ENCODE results near the gene SLC26A11. TPM values are rescaled to one million over a fixed set of nuclear protein-coding genes. Genes with fewer than 3 reads are reported as not detected.

SLC26A11 gene
- total and polyA plus RNA-seq, 2 experiments from 2014 or later, result 11.4 to 13.9 TPM

GRCh38 chr17:80279895-80280294 is 59.7 kb downstream of the SLC26A11 start:
- TF ChIP-seq EZH2 (IDR thresholded peaks at IDR 0.05; ENCODE audit: insufficient read depth, poor library complexity, severe bottlenecking) (no peak), EZH2phosphoT487 (IDR thresholded peaks at IDR 0.05; ENCODE audit: insufficient read depth, low read depth) (no peak)
- peak overlapping the region; percentile 27 for H3K4me2 ChIP-seq (ENCODE audit: unreplicated experiment)
- no peaks in the 10 kb centered on the region for H3K9me3 ChIP-seq (ENCODE audit: low read depth)
- peaks cover 25% of the 10 kb centered on the region; the same call in 1 of the 2 replicates for H3K79me2 ChIP-seq (ENCODE audit: insufficient read depth)
- H4K20me1 ChIP-seq (ENCODE audit: insufficient read depth), result no peaks in the 10 kb centered on the region
- H3F3A ChIP-seq (ENCODE audit: insufficient read depth), result peaks cover 7% of the 10 kb centered on the region; the same call in 1 of the 2 replicates
- DNase-seq, result peak; percentile 93
- no peak overlapping the region for H3K4me3 ChIP-seq
- no peak overlapping the region for H2AFZ ChIP-seq
- peak overlapping the region; percentile 37; the same call in 1 of the 2 replicates for H3K9ac ChIP-seq
- H3K27me3 ChIP-seq (replicated peaks; ENCODE audit: insufficient read depth), result no peaks in the 10 kb centered on the region
- H3K27ac ChIP-seq, result peak overlapping the region; percentile 56
- in situ Hi-C loops (cut with MboI), result no loop called here
- peaks cover 16% of the 10 kb centered on the region; the same call in 1 of the 2 replicates for H3K4me1 ChIP-seq (ENCODE audit: insufficient read depth)
- WGBS, 2 experiments (ENCODE audit: low coverage in 1 of 2, low lambda C conversion rate in 2 of 2, missing lambda C conversion rate in 2 of 2), result 48 to 62% methylated on average over 11 to 14 of the region's 14 CpGs
- no peaks in the 10 kb centered on the region for H3K9me2 ChIP-seq (ENCODE audit: insufficient read depth)
- no peaks in the 10 kb centered on the region; the same call in 1 of the 2 replicates for H3K36me3 ChIP-seq (ENCODE audit: low read depth)

GRCh38 chr17:80281516-80281915 is 61.3 kb downstream of the SLC26A11 start:
- no peaks in the 10 kb centered on the region; the same call in 1 of the 2 replicates for H3K36me3 ChIP-seq (ENCODE audit: low read depth)
- H3K4me3 ChIP-seq, result no peak overlapping the region
- in situ Hi-C loops (cut with MboI), result no loop called here
- H3K9me3 ChIP-seq (ENCODE audit: low read depth), result no peaks in the 10 kb centered on the region
- H3F3A ChIP-seq (ENCODE audit: insufficient read depth), result peaks cover 7% of the 10 kb centered on the region; the same call in 1 of the 2 replicates
- peaks cover 16% of the 10 kb centered on the region; the same call in 1 of the 2 replicates for H3K4me1 ChIP-seq (ENCODE audit: insufficient read depth)
- H4K20me1 ChIP-seq (ENCODE audit: insufficient read depth), result no peaks in the 10 kb centered on the region
- no peak overlapping the region for H2AFZ ChIP-seq
- TF ChIP-seq EZH2phosphoT487 (IDR thresholded peaks at IDR 0.05; ENCODE audit: insufficient read depth, low read depth), result no peak
- TF ChIP-seq EZH2 (IDR thresholded peaks at IDR 0.05; ENCODE audit: insufficient read depth, poor library complexity, severe bottlenecking), result no peak
- no peak overlapping the region for H3K4me2 ChIP-seq (ENCODE audit: unreplicated experiment)
- DNase-seq, result no peak
- no peaks in the 10 kb centered on the region for H3K9me2 ChIP-seq (ENCODE audit: insufficient read depth)
- peaks cover 25% of the 10 kb centered on the region; the same call in 1 of the 2 replicates for H3K79me2 ChIP-seq (ENCODE audit: insufficient read depth)
- WGBS, 2 experiments (ENCODE audit: low coverage in 1 of 2, low lambda C conversion rate in 2 of 2, missing lambda C conversion rate in 2 of 2), result 94 to 96% methylated on average over 10 of the region's 10 CpGs
- no peak overlapping the region for H3K9ac ChIP-seq
- no peak overlapping the region for H3K27ac ChIP-seq
- H3K27me3 ChIP-seq (replicated peaks; ENCODE audit: insufficient read depth), result no peaks in the 10 kb centered on the region

GRCh38 chr17:80283116-80283852 is 63.1 kb downstream of the SLC26A11 start:
- Histone ChIP-seq H3K79me2 (ENCODE audit: insufficient read depth) (peaks cover 25% of the 10 kb centered on the region; the same call in 1 of the 2 replicates), H3F3A (ENCODE audit: insufficient read depth) (peaks cover 7% of the 10 kb centered on the region; the same call in 1 of the 2 replicates), H3K4me1 (ENCODE audit: insufficient read depth) (peaks cover 16% of the 10 kb centered on the region; the same call in 1 of the 2 replicates), H2AFZ (no peak overlapping the region), H3K9me3 (ENCODE audit: low read depth) (no peaks in the 10 kb centered on the region), H3K36me3 (ENCODE audit: low read depth) (no peaks in the 10 kb centered on the region; the same call in 1 of the 2 replicates), H4K20me1 (ENCODE audit: insufficient read depth) (no peaks in the 10 kb centered on the region), H3K27me3 (replicated peaks; ENCODE audit: insufficient read depth) (no peaks in the 10 kb centered on the region), H3K4me2 (ENCODE audit: unreplicated experiment) (no peak overlapping the region), H3K9me2 (ENCODE audit: insufficient read depth) (no peaks in the 10 kb centered on the region), H3K9ac (no peak overlapping the region), H3K27ac (no peak overlapping the region), H3K4me3 (no peak overlapping the region)
- TF ChIP-seq EZH2phosphoT487 (IDR thresholded peaks at IDR 0.05; ENCODE audit: insufficient read depth, low read depth) (no peak), EZH2 (IDR thresholded peaks at IDR 0.05; ENCODE audit: insufficient read depth, poor library complexity, severe bottlenecking) (no peak)
- no peak for DNase-seq
- in situ Hi-C loops (cut with MboI), result no loop called here
- 83 to 90% methylated on average over 19 of the region's 19 CpGs for whole genome bisulfite sequencing, 2 experiments (ENCODE audit: low coverage in 1 of 2, low lambda C conversion rate in 2 of 2, missing lambda C conversion rate in 2 of 2)

- Histone ChIP-seq H3K36me3 (ENCODE audit: low read depth) (no peaks in the 10 kb centered on the region; the same call in 1 of the 2 replicates), H3K79me2 (ENCODE audit: insufficient read depth) (peaks cover 25% of the 10 kb centered on the region; the same call in 1 of the 2 replicates), H3K4me2 (ENCODE audit: unreplicated experiment) (no peak overlapping the region), H3K27me3 (replicated peaks; ENCODE audit: insufficient read depth) (no peaks in the 10 kb centered on the region), H3K9me3 (ENCODE audit: low read depth) (no peaks in the 10 kb centered on the region), H3F3A (ENCODE audit: insufficient read depth) (peaks cover 7% of the 10 kb centered on the region; the same call in 1 of the 2 replicates), H3K27ac (no peak overlapping the region), H3K9me2 (ENCODE audit: insufficient read depth) (no peaks in the 10 kb centered on the region), H3K9ac (no peak overlapping the region), H4K20me1 (ENCODE audit: insufficient read depth) (no peaks in the 10 kb centered on the region), H2AFZ (no peak overlapping the region), H3K4me3 (no peak overlapping the region), H3K4me1 (ENCODE audit: insufficient read depth) (peaks cover 9% of the 10 kb centered on the region; the same call in 1 of the 2 replicates)
- WGBS, 2 experiments (ENCODE audit: low coverage in 1 of 2, low lambda C conversion rate in 2 of 2, missing lambda C conversion rate in 2 of 2), result 84 to 87% methylated on average over 11 of the region's 11 CpGs
- in situ Hi-C loops (cut with MboI), result no loop called here
- no peak for DNase-seq
- TF ChIP-seq EZH2 (IDR thresholded peaks at IDR 0.05; ENCODE audit: insufficient read depth, poor library complexity, severe bottlenecking) (no peak), EZH2phosphoT487 (IDR thresholded peaks at IDR 0.05; ENCODE audit: insufficient read depth, low read depth) (no peak)
Observed at GRCh38 chr17:80284631-80285030, 64.4 kb downstream of the SLC26A11 start.
